PC-9 (cell line): Measurements from ENCODE around the gene GATAD2B. TPM values are rescaled to one million over a fixed set of nuclear protein-coding genes. Genes with fewer than 3 reads are reported as not detected.

Experiments used
- BruUV-seq: library from RNA; stranded (reverse); fragments of 400-500 nt; replicated peaks from 2 replicates; lab custom pipeline; 2021; lab: Mats Ljungman, UMichigan
- CTCF ChIA-PET: fragments of 300-600 bp; sonication (Branson Sonifier 250); formaldehyde crosslinking; loops from one replicate; lab custom pipeline; 2022; ENCODE audit warnings: antibody characterized with exemption; lab: Charles Lee
- POLR2A ChIA-PET: fragments of 300-600 bp; sonication (Branson Sonifier 250); formaldehyde crosslinking; loops from one replicate; lab custom pipeline; 2022; ENCODE audit warnings: antibody characterized with exemption; ENCODE audit not compliant: unreplicated experiment; lab: Charles Lee
- DNase-seq, 2 experiments: peaks; one replicate each; pipeline versions ENCODE4 v3.0.0 to v3.0.0-alpha.2; 2015 to 2022; ENCODE audit warnings: mixed read lengths in 1 of 2
- H2AFZ ChIP-seq: fragments of 200-600 bp; sonication (generic); 2 replicates; pipeline ENCODE4 v1.8.1; 2017; ENCODE audit warnings: antibody characterized with exemption
- H3F3A ChIP-seq: fragments of 200-600 bp; sonication (generic); 2 replicates; pipeline ENCODE4 v1.8.1; 2017; ENCODE audit warnings: antibody characterized with exemption, mild to moderate bottlenecking, low read depth; ENCODE audit not compliant: insufficient read depth
- H3K27ac ChIP-seq: fragments of 200-600 bp; sonication (generic); 2 replicates; pipeline ENCODE4 v1.6.1; 2016; ENCODE audit warnings: mixed run types
- H3K27me3 ChIP-seq: fragments of 200-600 bp; sonication (generic); 2 replicates; pipeline ENCODE4 v1.6.1; 2016; ENCODE audit warnings: low read depth, mixed run types; ENCODE audit not compliant: insufficient read depth
- H3K36me3 ChIP-seq: fragments of 200-600 bp; sonication (generic); 2 replicates; pipeline ENCODE4 v1.6.1; 2016; ENCODE audit warnings: low read depth, mixed run types
- H3K4me1 ChIP-seq: fragments of 200-600 bp; sonication (generic); replicated peaks from 2 replicates; pipeline ENCODE4 v1.6.1; 2016; ENCODE audit warnings: mixed run types; ENCODE audit not compliant: insufficient read depth
- H3K4me2 ChIP-seq: fragments of 200-600 bp; sonication (generic); 2 replicates; pipeline ENCODE4 v1.6.1; 2017; ENCODE audit warnings: mixed run types
- H3K4me3 ChIP-seq: fragments of 200-600 bp; sonication (generic); 2 replicates; pipeline ENCODE4 v1.6.1; 2016; ENCODE audit warnings: mixed run types
- H3K79me2 ChIP-seq: fragments of 200-600 bp; sonication (generic); 2 replicates; pipeline ENCODE4 v1.6.1; 2017; ENCODE audit warnings: low read depth, mixed run types
- H3K9me2 ChIP-seq: fragments of 200-600 bp; sonication (generic); 2 replicates; pipeline ENCODE4 v1.8.1; 2017; ENCODE audit warnings: mild to moderate bottlenecking; ENCODE audit not compliant: insufficient read depth
- H3K9me3 ChIP-seq: fragments of 200-600 bp; sonication (generic); 2 replicates; pipeline ENCODE4 v1.8.1; 2016; ENCODE audit warnings: low read depth; ENCODE audit not compliant: insufficient read depth
- H4K20me1 ChIP-seq: fragments of 200-600 bp; sonication (generic); 2 replicates; pipeline ENCODE4 v1.8.1; 2017; ENCODE audit not compliant: insufficient read depth
- CTCF ChIP-seq: fragments of 200-600 bp; sonication (generic); conservative IDR thresholded peaks from 2 replicates; pipeline ENCODE4 v1.6.1; 2017; ENCODE audit warnings: mixed run types, antibody characterized with exemption, mild to moderate bottlenecking, moderate library complexity
- EZH2 ChIP-seq: fragments of 200-600 bp; sonication (generic); IDR thresholded peaks from 2 replicates; pipeline ENCODE4 v1.8.0; 2017; ENCODE audit warnings: antibody characterized with exemption, low read depth
- intact Hi-C: fragments of 100-400 bp; cut with micrococcal nuclease; formaldehyde crosslinking; loops from one replicate; pipeline ENCODE4 v1.10.0; 2022; ENCODE audit not compliant: unreplicated experiment
- total RNA-seq: library from RNA; stranded (reverse); gene quantifications from 2 replicates; pipeline ENCODE4 v1.2.3, GENCODE V29; 2021

Gene GATAD2B
- total RNA-seq, 1 experiment from 2014 or later, result 56.1 TPM

GRCh38 chr1:153921080-153921802 lies 1.5 kb downstream of the GATAD2B start:
- BruUV-seq, result no TSS peak
- Histone ChIP-seq H3K4me1 (peaks cover 32% of the 10 kb centered on the region), H4K20me1 (peaks cover 54% of the 10 kb centered on the region), H3K27me3 (no peaks in the 10 kb centered on the region), H3K27ac (0 out of 2 replicates have a peak overlapping the region, but pooled peaks have one; percentile 49), H3F3A (peaks cover 15% of the 10 kb centered on the region; the same call in 1 of the 2 replicates), H3K4me3 (peak overlapping the region; percentile 70), H2AFZ (no peak overlapping the region), H3K9me3 (no peaks in the 10 kb centered on the region), H3K36me3 (peaks cover under 1% of the 10 kb centered on the region), H3K9me2 (no peaks in the 10 kb centered on the region), H3K79me2 (peaks cover 60% of the 10 kb centered on the region), H3K4me2 (peak overlapping the region; percentile 87)
- CTCF ChIA-PET, result no interaction called here
- TF ChIP-seq EZH2 (no peak), CTCF (no peak)
- intact Hi-C loops, result loop anchor here (10.0 kb wide), 1 partner anchor 116 kb away; no protein-coding TSS in a partner anchor
- POLR2A ChIA-PET, result interaction anchor here (0.6 kb wide), 1 partner anchor 385 kb away, joined by 3 read pairs; no protein-coding TSS in a partner anchor
- no peak for DNase-seq

- TF ChIP-seq EZH2 (no peak), CTCF (no peak)
- Histone ChIP-seq H3K4me3 (peak overlapping the region; percentile 70; the same call in 1 of the 2 replicates), H2AFZ (no peak overlapping the region), H3K27me3 (no peaks in the 10 kb centered on the region), H3K9me2 (no peaks in the 10 kb centered on the region), H3K27ac (no peak overlapping the region), H3K36me3 (peaks cover 4% of the 10 kb centered on the region), H4K20me1 (peaks cover 63% of the 10 kb centered on the region), H3K4me2 (peak overlapping the region; percentile 87), H3F3A (peaks cover 15% of the 10 kb centered on the region; the same call in 1 of the 2 replicates), H3K9me3 (no peaks in the 10 kb centered on the region), H3K79me2 (peaks cover 70% of the 10 kb centered on the region), H3K4me1 (peaks cover 32% of the 10 kb centered on the region)
- no TSS peak for BruUV-seq
- POLR2A ChIA-PET, result no interaction called here
- CTCF ChIA-PET, result interaction anchor here (0.6 kb wide), 1 partner anchor 23 kb away, joined by 5 read pairs; no protein-coding TSS in a partner anchor
- no peak for DNase-seq
- intact Hi-C loops, result loop anchor here (10.0 kb wide), 1 partner anchor 115 kb away; no protein-coding TSS in a partner anchor
These were observed 2.6 kb downstream of the GATAD2B start for GRCh38 chr1:153919876-153920852.

- Histone ChIP-seq H4K20me1 (peaks cover 87% of the 10 kb centered on the region), H2AFZ (no peak overlapping the region), H3K4me2 (no peak overlapping the region), H3K79me2 (peaks cover 100% of the 10 kb centered on the region), H3K27ac (no peak overlapping the region), H3K4me3 (no peak overlapping the region), H3K9me2 (no peaks in the 10 kb centered on the region), H3K27me3 (no peaks in the 10 kb centered on the region), H3K4me1 (peaks cover 16% of the 10 kb centered on the region), H3K36me3 (peaks cover 4% of the 10 kb centered on the region), H3K9me3 (no peaks in the 10 kb centered on the region), H3F3A (peaks cover 6% of the 10 kb centered on the region; the same call in 1 of the 2 replicates)
- CTCF ChIA-PET, result no interaction called here
- TF ChIP-seq CTCF (no peak), EZH2 (no peak)
- no peak for DNase-seq
- BruUV-seq, result no TSS peak
- intact Hi-C loops, result no loop called here
- POLR2A ChIA-PET, result interaction anchor here (0.6 to 0.9 kb wide), 2 partner anchors 50 to 161 kb away, joined by 3 read pairs; no protein-coding TSS in a partner anchor
These were observed 6.5 kb downstream of the GATAD2B start for GRCh38 chr1:153916297-153916696.
